ENCODE results near the gene CMTR2. TPM values are rescaled to one million over a fixed set of nuclear protein-coding genes. Genes with fewer than 3 reads are reported as not detected.
A peak's percentile ranks its signal among the peaks of the same experiment; 100 is the strongest.
"Not testable (repeated sequence)": the region's sequence is repeated elsewhere in the genome, so short reads cannot be mapped to it uniquely, and the experiment has no call there.

Gene CMTR2
- total RNA-seq, 4 donors from 2014 or later: 33.9 to 52.8 (median 35.7) TPM

DNA sequence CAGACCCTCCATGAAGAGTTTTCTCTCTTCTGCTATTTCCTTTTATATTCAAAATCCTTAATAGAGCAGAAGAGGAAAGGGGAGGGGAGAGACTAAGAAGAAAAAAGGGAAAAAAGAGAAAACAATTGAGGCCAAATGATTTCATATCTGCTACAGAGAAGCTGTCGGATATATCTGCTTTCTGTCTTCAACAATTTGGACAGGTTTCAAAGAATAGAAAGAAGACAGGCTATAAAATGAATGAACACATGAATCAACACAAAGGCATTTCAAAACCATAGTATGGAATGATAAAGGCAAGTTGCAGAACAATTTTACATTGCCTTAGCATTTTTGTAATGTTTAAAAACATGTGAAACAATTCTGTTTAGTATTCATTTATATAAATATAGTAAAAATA lies 4.7 kb upstream of the CMTR2 start:
- 60 to 70% methylated on average over 1 of the region's 1 CpG for WGBS, 2 donors
- TF ChIP-seq POLR2A (IDR thresholded peaks at IDR 0.05) (no peak), CTCF (IDR thresholded peaks at IDR 0.05) (no peak)
- intact Hi-C loops (cut with DNase I): no loop called here
- H3K4me1 ChIP-seq: peaks cover 0 to 5% of the 10 kb centered on the region in 2 donors
- no peaks in the 10 kb centered on the region for H3K36me3 ChIP-seq
- no peak for DNase-seq
- no peaks in the 10 kb centered on the region for H3K27me3 ChIP-seq
- no peak overlapping the region for H3K4me3 ChIP-seq (replicated peaks in 1 of 3)
- no peak overlapping the region for H3K27ac ChIP-seq
- H3K9me3 ChIP-seq: no peaks in the 10 kb centered on the region

GRCh38 chr16:71292095-71292494 lies 2.9 kb upstream of the CMTR2 start:
- H3K9me3 ChIP-seq; H3K27ac ChIP-seq; H3K36me3 ChIP-seq; H3K4me3 ChIP-seq (replicated peaks in 1 of 3); intact Hi-C loops (cut with DNase I); DNase-seq; H3K27me3 ChIP-seq: not testable (repeated sequence)
- H3K4me1 ChIP-seq: peaks cover 9 to 15% of the 10 kb centered on the region in 2 donors
- 78 to 80% methylated on average over 3 of the region's 3 CpGs for WGBS, 2 donors

GRCh38 chr16:71289732-71290062 lies 495 bp upstream of the CMTR2 start:
- peak overlapping the region in 1 of 3 donors; percentile 46 for H3K4me3 ChIP-seq (replicated peaks in 1 of 3)
- TF ChIP-seq CTCF (IDR thresholded peaks at IDR 0.05): no peak
- no peak for TF ChIP-seq POLR2A (IDR thresholded peaks at IDR 0.05)
- no peak for DNase-seq
- 20 to 23% methylated on average over 2 of the region's 2 CpGs for WGBS, 2 donors
- intact Hi-C loops (cut with DNase I): no loop called here
- H3K9me3 ChIP-seq: no peaks in the 10 kb centered on the region
- peak overlapping the region; percentile 39 to 87 (median 87) for H3K27ac ChIP-seq
- no peaks in the 10 kb centered on the region for H3K27me3 ChIP-seq
- peaks cover 13 to 15% of the 10 kb centered on the region in 2 donors for H3K4me1 ChIP-seq
- H3K36me3 ChIP-seq: peaks cover 12 to 18% of the 10 kb centered on the region in 2 donors

DNA sequence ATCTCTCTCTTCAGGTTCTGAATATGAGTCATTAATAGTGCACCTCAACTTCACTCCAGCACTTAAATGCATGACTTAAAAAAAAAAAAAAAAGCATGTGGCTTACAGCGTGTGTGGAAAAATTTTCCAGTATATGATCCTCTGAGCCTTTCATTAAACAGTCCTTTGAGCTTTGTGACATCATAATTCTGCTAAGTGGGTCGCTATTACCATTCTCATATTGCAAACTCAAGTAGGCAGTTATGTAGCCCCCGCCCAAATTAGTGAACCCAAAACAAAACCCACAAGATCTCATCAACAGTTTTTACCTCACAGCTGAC lies 672 bp downstream of the CMTR2 start:
- no peak for DNase-seq
- H3K36me3 ChIP-seq: peaks cover 18% of the 10 kb centered on the region in 2 donors
- intact Hi-C loops (cut with DNase I): no loop called here
- H3K27me3 ChIP-seq: no peaks in the 10 kb centered on the region
- 1 to 5% methylated on average over 3 of the region's 3 CpGs for WGBS, 2 donors
- peak overlapping the region in 2 of 3 donors; percentile 87 for H3K27ac ChIP-seq
- TF ChIP-seq POLR2A (IDR thresholded peaks at IDR 0.05): no peak
- TF ChIP-seq CTCF (IDR thresholded peaks at IDR 0.05): no peak
- peaks cover 13 to 15% of the 10 kb centered on the region in 2 donors for H3K4me1 ChIP-seq
- H3K9me3 ChIP-seq: no peaks in the 10 kb centered on the region
- peak overlapping the region in 1 of 3 donors; percentile 46 for H3K4me3 ChIP-seq (replicated peaks in 1 of 3)

DNA sequence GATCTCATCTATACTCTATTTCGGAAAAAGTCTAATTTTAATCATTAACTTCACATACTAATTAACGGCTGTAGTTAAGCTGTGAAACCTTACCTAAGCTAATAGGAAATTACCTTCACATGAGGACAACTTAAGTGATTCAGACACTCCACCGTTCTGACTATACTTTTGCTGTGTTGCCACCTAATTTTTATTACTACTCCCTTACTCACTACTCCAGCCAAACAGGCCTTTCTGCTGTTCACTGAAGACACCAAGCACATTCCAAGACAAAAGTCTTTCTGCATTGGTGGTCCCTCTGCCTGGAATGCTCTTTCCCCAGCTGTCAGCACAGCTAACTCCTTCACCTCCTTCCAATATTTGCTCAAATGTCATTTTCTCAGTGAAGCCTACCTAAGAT lies 1.3 kb downstream of the CMTR2 start:
- peaks cover 13 to 15% of the 10 kb centered on the region in 2 donors for H3K4me1 ChIP-seq
- no peaks in the 10 kb centered on the region for H3K27me3 ChIP-seq
- H3K36me3 ChIP-seq: peaks cover 18 to 19% of the 10 kb centered on the region in 2 donors
- no peak for DNase-seq
- WGBS, 2 donors: 77 to 82% methylated on average over 3 of the region's 3 CpGs
- intact Hi-C loops (cut with DNase I): no loop called here
- TF ChIP-seq CTCF (IDR thresholded peaks at IDR 0.05) (no peak), POLR2A (IDR thresholded peaks at IDR 0.05) (no peak)
- H3K9me3 ChIP-seq: no peaks in the 10 kb centered on the region
- peak overlapping the region in 1 of 3 donors; percentile 46 for H3K4me3 ChIP-seq (replicated peaks in 1 of 3)
- H3K27ac ChIP-seq: no peak overlapping the region

DNA sequence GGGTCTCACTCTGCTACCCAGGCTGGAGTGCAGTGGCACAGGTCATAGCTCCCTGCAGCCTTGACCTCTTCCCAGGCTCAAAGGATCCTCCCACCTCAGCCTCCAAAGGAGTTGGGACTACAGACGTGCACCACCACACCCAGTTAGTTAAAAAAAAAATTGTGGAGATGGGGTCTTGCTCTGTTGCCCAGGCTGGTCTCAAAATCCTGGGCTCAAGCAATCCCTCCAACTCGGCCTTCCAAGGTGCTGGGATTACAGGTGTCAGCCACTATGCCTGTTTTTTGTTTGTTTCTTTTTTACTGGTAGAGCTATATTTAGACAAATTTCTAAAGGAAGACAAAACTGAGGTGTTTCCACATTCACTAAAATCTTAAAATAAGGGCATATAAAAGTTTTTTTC lies 1.7 kb downstream of the CMTR2 start:
- Histone ChIP-seq H3K27ac (no peak overlapping the region), H3K4me1 (peaks cover 13 to 15% of the 10 kb centered on the region in 2 donors), H3K27me3 (no peaks in the 10 kb centered on the region), H3K9me3 (no peaks in the 10 kb centered on the region), H3K36me3 (peaks cover 18 to 19% of the 10 kb centered on the region in 2 donors), H3K4me3 (replicated peaks in 1 of 3) (no peak overlapping the region)
- no peak for DNase-seq
- 96 to 100% methylated on average over 2 of the region's 2 CpGs for WGBS, 2 donors
- intact Hi-C loops (cut with DNase I): no loop called here
- TF ChIP-seq POLR2A (IDR thresholded peaks at IDR 0.05): no peak
- no peak for TF ChIP-seq CTCF (IDR thresholded peaks at IDR 0.05)
